GM21737 (cell line): ENCODE data around the gene RPL18.
"Not testable (repeated sequence)": the region's sequence is repeated elsewhere in the genome, so short reads cannot be mapped to it uniquely, and the experiment has no call there.

Experiments used
- ATAC-seq: cut with Tn5 transposase; IDR thresholded peaks from one replicate; pipeline ENCODE4 v1.9.1; 2021; ENCODE audit warnings: mild to moderate bottlenecking, moderate library complexity; ENCODE audit not compliant: unreplicated experiment

Gene RPL18

GRCh38 chr19:48588670-48589401 is 30.1 kb downstream of the RPL18 start:
- ATAC-seq: no peak

GRCh38 chr19:48587387-48587786 is 31.6 kb downstream of the RPL18 start:
- ATAC-seq: no peak

- ATAC-seq: no peak
Observed at GRCh38 chr19:48582168-48582567, 36.8 kb downstream of the RPL18 start.

GRCh38 chr19:48578891-48579290 is 40.1 kb downstream of the RPL18 start:
- no peak for ATAC-seq

- not testable (repeated sequence) for ATAC-seq
Observed at GRCh38 chr19:48577908-48578307, 41.1 kb downstream of the RPL18 start.

- ATAC-seq: no peak
Observed at GRCh38 chr19:48575931-48576622, 42.9 kb downstream of the RPL18 start.

GRCh38 chr19:48573163-48573505 is 45.8 kb downstream of the RPL18 start:
- no peak for ATAC-seq

- ATAC-seq: no peak
Observed at GRCh38 chr19:48571378-48572162, 47.4 kb downstream of the RPL18 start.

GRCh38 chr19:48569814-48570213 is 49.2 kb downstream of the RPL18 start:
- ATAC-seq: no peak

- no peak for ATAC-seq
Observed at GRCh38 chr19:48568345-48568886, 50.6 kb downstream of the RPL18 start.
